AG09309 (cell line): ENCODE measurements around the gene GRHL3.

Source experiments
- DNase-seq: peaks from one replicate; pipeline ENCODE4 v3.0.0-alpha.2; 2010; ENCODE audit warnings: low read depth
- H3K4me3 ChIP-seq: 2 replicates; pipeline ENCODE4 v1.5.1; 2011; ENCODE audit warnings: mild to moderate bottlenecking, low read depth, low read length, moderate library complexity; ENCODE audit not compliant: control insufficient read depth
- TF ChIP-seq, protein P1 (sequence below): IDR thresholded peaks from 2 replicates; pipeline ENCODE4 v1.5.1; 2011; ENCODE audit warnings: mild to moderate bottlenecking, low read depth, low read length, inconsistent platforms; ENCODE audit not compliant: insufficient read depth, control insufficient read depth; ENCODE audit errors: missing control alignments

Gene GRHL3

DNA sequence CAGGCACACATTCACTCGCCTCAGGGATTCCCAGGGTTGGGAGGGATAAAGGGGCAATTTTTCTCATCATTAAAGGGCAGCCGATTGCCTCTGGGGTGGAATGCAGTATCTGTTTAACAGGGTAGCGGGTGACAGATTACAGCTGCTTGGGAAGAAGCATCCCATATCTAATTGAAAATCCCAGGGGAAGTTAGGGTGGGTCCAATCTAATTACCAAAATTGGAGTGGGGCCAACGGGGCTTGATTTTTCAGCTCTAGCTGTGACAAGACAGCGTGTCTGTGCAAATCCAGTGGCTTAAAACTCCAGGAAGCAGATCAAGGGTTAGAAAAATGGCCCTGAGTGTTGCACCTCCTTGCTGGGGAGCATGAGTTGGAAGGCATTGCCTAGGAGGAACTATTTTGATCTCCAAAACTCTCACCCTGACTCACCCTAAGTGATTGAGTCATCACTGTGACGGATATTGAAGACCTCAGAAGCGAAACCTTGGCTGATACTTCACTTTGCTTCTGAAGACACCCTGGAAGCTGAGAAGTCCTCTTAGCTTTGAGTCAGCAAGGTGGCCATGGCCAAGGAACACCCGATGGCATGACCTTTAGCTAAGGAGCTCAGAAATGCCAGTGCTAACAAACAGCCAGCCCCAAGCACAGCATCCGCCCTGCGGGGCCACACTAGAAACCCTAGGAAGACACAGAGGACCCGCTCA lies 46.0 kb downstream of the GRHL3 start:
- TF ChIP-seq, protein P1, sequence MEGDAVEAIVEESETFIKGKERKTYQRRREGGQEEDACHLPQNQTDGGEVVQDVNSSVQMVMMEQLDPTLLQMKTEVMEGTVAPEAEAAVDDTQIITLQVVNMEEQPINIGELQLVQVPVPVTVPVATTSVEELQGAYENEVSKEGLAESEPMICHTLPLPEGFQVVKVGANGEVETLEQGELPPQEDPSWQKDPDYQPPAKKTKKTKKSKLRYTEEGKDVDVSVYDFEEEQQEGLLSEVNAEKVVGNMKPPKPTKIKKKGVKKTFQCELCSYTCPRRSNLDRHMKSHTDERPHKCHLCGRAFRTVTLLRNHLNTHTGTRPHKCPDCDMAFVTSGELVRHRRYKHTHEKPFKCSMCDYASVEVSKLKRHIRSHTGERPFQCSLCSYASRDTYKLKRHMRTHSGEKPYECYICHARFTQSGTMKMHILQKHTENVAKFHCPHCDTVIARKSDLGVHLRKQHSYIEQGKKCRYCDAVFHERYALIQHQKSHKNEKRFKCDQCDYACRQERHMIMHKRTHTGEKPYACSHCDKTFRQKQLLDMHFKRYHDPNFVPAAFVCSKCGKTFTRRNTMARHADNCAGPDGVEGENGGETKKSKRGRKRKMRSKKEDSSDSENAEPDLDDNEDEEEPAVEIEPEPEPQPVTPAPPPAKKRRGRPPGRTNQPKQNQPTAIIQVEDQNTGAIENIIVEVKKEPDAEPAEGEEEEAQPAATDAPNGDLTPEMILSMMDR, result no peak
- H3K4me3 ChIP-seq, result no peak overlapping the region
- DNase-seq, result peak; percentile 69

DNA sequence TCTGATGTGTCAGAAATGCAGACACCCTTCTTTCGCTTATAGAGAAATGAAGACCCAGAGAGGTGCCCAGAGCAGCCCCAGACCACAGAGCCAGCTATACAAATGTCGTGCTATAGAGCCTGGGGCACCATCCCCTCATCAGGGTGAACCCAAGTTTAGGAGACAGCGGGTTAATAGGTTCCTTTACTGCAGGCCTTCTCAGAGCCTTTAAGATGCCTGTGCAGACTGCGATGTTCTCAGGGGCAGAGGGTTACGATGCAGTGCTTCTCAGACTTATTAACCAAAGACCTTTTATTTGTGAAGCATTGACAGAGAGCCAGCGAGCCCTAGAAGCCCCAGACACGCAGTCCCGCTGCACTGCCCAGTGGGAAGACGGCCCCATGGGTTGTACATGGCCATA lies 47.5 kb downstream of the GRHL3 start:
- no peak overlapping the region for H3K4me3 ChIP-seq
- DNase-seq, result no peak
- TF ChIP-seq, protein P1, result no peak

DNA sequence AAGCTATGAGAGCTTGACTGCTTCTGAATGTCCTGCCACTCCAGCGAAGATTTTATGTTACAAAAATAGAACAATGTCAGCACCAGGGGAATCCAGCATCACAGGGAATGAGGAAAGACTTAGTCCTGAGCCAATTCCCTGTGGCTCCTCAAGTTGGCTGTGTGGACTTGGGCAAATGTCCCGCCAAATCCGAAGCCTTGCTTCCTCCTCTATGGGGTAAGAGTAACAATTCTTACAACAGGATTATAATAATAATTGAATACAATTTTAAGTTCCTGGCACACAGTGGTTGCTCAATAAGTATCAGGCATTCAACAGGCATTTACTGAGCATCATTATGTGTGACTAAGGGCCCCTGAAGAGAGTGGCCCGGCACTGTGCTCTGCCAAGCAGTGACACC lies 50.0 kb downstream of the GRHL3 start:
- TF ChIP-seq, protein P1, result no peak
- peak; percentile 51 for DNase-seq
- H3K4me3 ChIP-seq, result no peak overlapping the region

DNA sequence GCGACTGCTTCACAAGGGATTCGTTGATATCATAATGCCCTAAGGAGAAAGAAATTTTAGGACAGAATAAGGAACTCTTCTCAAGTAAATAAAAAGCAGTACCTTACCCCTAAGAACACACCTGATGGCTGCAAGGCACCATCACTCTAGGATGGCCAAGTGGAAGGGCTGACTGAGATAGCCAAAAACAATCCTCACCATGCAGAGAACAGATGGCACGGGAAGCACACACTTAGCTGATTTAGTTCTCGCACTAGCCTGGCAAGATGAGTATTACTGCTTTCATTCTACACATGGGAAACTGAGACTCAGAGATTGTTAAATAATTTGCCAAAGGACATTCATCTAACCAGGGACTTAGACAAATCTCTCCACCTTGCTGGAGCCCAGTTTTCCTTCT lies 50.6 kb downstream of the GRHL3 start:
- no peak overlapping the region for H3K4me3 ChIP-seq
- no peak for DNase-seq
- TF ChIP-seq, protein P1, result no peak

DNA sequence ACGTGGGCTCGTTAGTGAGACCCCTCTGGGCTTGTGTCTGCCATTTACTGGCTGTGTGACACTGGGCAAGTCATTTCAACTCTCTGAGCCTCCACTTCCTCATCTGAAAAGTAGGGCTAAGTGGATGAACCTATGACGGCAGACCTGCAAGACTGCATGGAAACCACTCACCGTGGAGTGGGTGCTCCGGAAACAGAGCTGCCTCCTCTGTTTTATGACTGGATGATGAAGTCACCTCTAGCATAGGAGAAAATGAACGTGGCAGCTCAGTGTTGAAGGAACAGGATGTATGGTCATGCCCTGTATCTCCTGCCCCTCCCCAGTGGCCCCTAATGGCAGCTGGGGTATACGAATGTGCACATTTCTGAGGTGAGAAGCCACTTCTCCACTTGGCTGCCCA lies 53.9 kb downstream of the GRHL3 start:
- TF ChIP-seq, protein P1, result no peak
- H3K4me3 ChIP-seq, result no peak overlapping the region
- DNase-seq, result no peak

DNA sequence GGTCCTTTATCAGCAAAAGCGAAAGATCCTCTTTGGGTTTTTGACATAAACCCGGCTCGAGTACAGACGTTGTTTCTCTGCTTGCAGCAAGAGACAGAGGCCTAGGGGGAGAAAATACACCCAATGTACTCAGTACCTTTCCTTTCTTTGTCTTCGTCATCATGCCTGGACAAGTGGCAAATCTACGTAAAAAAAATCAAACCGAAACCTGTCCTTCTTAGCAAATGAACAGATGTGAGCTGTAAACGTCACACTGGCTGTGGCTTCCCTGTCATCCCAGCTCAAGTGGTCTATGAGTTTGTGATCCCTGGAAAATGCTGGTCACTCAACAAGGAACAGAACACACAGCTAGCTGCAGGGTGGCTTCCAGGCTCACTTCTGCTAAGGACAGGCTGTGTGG lies 54.6 kb downstream of the GRHL3 start:
- TF ChIP-seq, protein P1, result no peak
- DNase-seq, result no peak
- no peak overlapping the region for H3K4me3 ChIP-seq
